ENCODE data around the gene CREB1. TPM values are rescaled to one million over a fixed set of nuclear protein-coding genes. Genes with fewer than 3 reads are reported as not detected.

Gene CREB1
- total and polyA plus RNA-seq, 10 of the 15 experiments (the other 5 are each of a cell fraction or from before 2014, with no cell fraction given): 13.4 to 76.9 (median 39.5) TPM

GRCh38 chr2:207523005-207523404 lies 6.8 kb upstream of the CREB1 start:
- Histone ChIP-seq H3K9me3 (replicated peaks; ENCODE audit: control insufficient read depth, insufficient read depth, low read length) (no peaks in the 10 kb centered on the region), H4K20me1 (ENCODE audit: control insufficient read depth, insufficient read depth) (no peaks in the 10 kb centered on the region), H3K79me2 (ENCODE audit: control insufficient read depth, insufficient read depth, low read length) (peaks cover 2% of the 10 kb centered on the region), H3K36me3 (ENCODE audit: control insufficient read depth in 2 of 2, insufficient read depth in 2 of 2, low read length in 1 of 2) (no peaks in the 10 kb centered on the region), H3K4me2 (ENCODE audit: control insufficient read depth, insufficient read depth) (no peak overlapping the region), H2AFZ (ENCODE audit: control insufficient read depth, low read depth, low read length) (no peak overlapping the region; the same call in 1 of the 2 replicates), H3K9ac (ENCODE audit: control insufficient read depth, insufficient read depth, low read length) (no peak overlapping the region), H3K27ac (ENCODE audit: control insufficient read depth, insufficient read depth) (no peak overlapping the region), H3K4me3 (no peak overlapping the region), H3K4me1 (ENCODE audit: control insufficient read depth, insufficient read depth, low read length) (peaks cover 33% of the 10 kb centered on the region), H3K27me3 (replicated peaks in 1 of 2; ENCODE audit: control insufficient read depth in 2 of 2, insufficient read depth in 2 of 2, low read length in 1 of 2) (no peaks in the 10 kb centered on the region)
- no peak for FAIRE-seq
- SMC1A ChIA-PET (ENCODE audit: uncharacterized antibody, unreplicated experiment): interaction anchor here (1.4 to 9.7 kb wide), 2 partner anchors 19 to 26 kb away, joined by 5 to 170 read pairs; no protein-coding TSS in a partner anchor
- in situ Hi-C loops (cut with MboI) (no loop called here), intact Hi-C loops (cut with micrococcal nuclease; ENCODE audit: unreplicated experiment) (no loop called here)
- POLR2A ChIA-PET: interaction anchor here (1.2 to 7.4 kb wide), 4 partner anchors 15 to 104 kb away, joined by 3 to 90 read pairs (median 5); no protein-coding TSS in a partner anchor
- BruUV-seq (replicated peaks): no TSS peak
- no peak for DNase-seq (ENCODE audit: low read depth, low spot score)
- 41% methylated on average over 1 of the region's 1 CpG for WGBS (ENCODE audit: insufficient coverage, insufficient replicate concordance, low lambda C conversion rate, missing lambda C conversion rate)
- ATAC-seq: peak; percentile 62
- CTCF ChIA-PET: interaction anchor here (1.1 to 6.8 kb wide), 3 partner anchors 11 to 46 kb away, joined by 3 to 42 read pairs (median 7); no protein-coding TSS in a partner anchor
- peak; percentile 80 for TF ChIP-seq FOXK2 (IDR thresholded peaks at IDR 0.05)
- TF ChIP-seq, protein P1, sequence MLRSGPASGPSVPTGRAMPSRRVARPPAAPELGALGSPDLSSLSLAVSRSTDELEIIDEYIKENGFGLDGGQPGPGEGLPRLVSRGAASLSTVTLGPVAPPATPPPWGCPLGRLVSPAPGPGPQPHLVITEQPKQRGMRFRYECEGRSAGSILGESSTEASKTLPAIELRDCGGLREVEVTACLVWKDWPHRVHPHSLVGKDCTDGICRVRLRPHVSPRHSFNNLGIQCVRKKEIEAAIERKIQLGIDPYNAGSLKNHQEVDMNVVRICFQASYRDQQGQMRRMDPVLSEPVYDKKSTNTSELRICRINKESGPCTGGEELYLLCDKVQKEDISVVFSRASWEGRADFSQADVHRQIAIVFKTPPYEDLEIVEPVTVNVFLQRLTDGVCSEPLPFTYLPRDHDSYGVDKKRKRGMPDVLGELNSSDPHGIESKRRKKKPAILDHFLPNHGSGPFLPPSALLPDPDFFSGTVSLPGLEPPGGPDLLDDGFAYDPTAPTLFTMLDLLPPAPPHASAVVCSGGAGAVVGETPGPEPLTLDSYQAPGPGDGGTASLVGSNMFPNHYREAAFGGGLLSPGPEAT (IDR thresholded peaks at IDR 0.05; ENCODE audit: low read depth): peak; percentile 47; the same call in 1 of the 2 replicates
- peak in 1 of 2 experiments; percentile 27; a peak in 1 of 4 replicates for TF ChIP-seq IKZF2 (IDR thresholded peaks at IDR 0.05)
- TF ChIP-seq MEF2B (IDR thresholded peaks at IDR 0.05; ENCODE audit: partially characterized antibody, poor library complexity, severe bottlenecking): peak; percentile 49
- TF ChIP-seq PAX5 (IDR thresholded peaks at IDR 0.05; ENCODE audit: borderline replicate concordance, low read depth, low read length): no peak
- no peak for TF ChIP-seq POLR2AphosphoS5 (IDR thresholded peaks at IDR 0.05; ENCODE audit: low read length)
- TF ChIP-seq ATF7 (IDR thresholded peaks at IDR 0.05; ENCODE audit: low read depth): peak; percentile 87
- peak in 1 of 2 experiments; percentile 45; a peak in 2 of 4 replicates for TF ChIP-seq BHLHE40 (IDR thresholded peaks at IDR 0.05; ENCODE audit: borderline replicate concordance in 1 of 2, low read depth in 2 of 2, low read length in 1 of 2)
- RAD21 ChIA-PET (ENCODE audit: unreplicated experiment): interaction anchor here (1.0 to 8.9 kb wide), 4 partner anchors 8 to 192 kb away, joined by 3 to 90 read pairs (median 4); no protein-coding TSS in a partner anchor
